HG03060 (cell line): ENCODE results near the gene ARL15.

Experiments
- ATAC-seq: cut with Tn5 transposase; IDR thresholded peaks from one replicate; pipeline ENCODE4 v1.9.1; 2021; ENCODE audit warnings: low read depth, moderate number of reproducible peaks; ENCODE audit not compliant: unreplicated experiment

The ARL15 gene

GRCh38 chr5:54288568-54289217, 21.7 kb downstream of the ARL15 start:
- ATAC-seq: no peak

GRCh38 chr5:54285686-54286085, 24.7 kb downstream of the ARL15 start:
- ATAC-seq: no peak

GRCh38 chr5:54284586-54284985, 25.8 kb downstream of the ARL15 start:
- ATAC-seq: no peak

GRCh38 chr5:54282876-54283275, 27.5 kb downstream of the ARL15 start:
- no peak for ATAC-seq

GRCh38 chr5:54281960-54282692, 28.2 kb downstream of the ARL15 start:
- ATAC-seq: no peak

- ATAC-seq: no peak
These were observed 30.4 kb downstream of the ARL15 start for GRCh38 chr5:54279960-54280359.

- no peak for ATAC-seq
These were observed 31.2 kb downstream of the ARL15 start for GRCh38 chr5:54278979-54279717.

GRCh38 chr5:54278036-54278830, 32.1 kb downstream of the ARL15 start:
- no peak for ATAC-seq

GRCh38 chr5:54276048-54276447, 34.3 kb downstream of the ARL15 start:
- ATAC-seq: no peak

GRCh38 chr5:54275361-54275760, 35.0 kb downstream of the ARL15 start:
- ATAC-seq: no peak

GRCh38 chr5:54274944-54275343, 35.4 kb downstream of the ARL15 start:
- no peak for ATAC-seq

- no peak for ATAC-seq
These were observed 36.7 kb downstream of the ARL15 start for GRCh38 chr5:54273715-54274114.

GRCh38 chr5:54272746-54273145, 37.6 kb downstream of the ARL15 start:
- ATAC-seq: no peak

- ATAC-seq: no peak
These were observed 40.0 kb downstream of the ARL15 start for GRCh38 chr5:54270326-54270725.

- ATAC-seq: no peak
These were observed 45.8 kb downstream of the ARL15 start for GRCh38 chr5:54264574-54264973.

GRCh38 chr5:54263447-54263846, 46.9 kb downstream of the ARL15 start:
- no peak for ATAC-seq

GRCh38 chr5:54261596-54261995, 48.8 kb downstream of the ARL15 start:
- ATAC-seq: no peak

- ATAC-seq: no peak
These were observed 50.4 kb downstream of the ARL15 start for GRCh38 chr5:54259981-54260380.

GRCh38 chr5:54259090-54259489, 51.3 kb downstream of the ARL15 start:
- ATAC-seq: no peak

GRCh38 chr5:54257366-54258118, 52.8 kb downstream of the ARL15 start:
- ATAC-seq: no peak
